Lung (tissue), 12 donors: ENCODE measurements around the gene ETV5. TPM values are rescaled to one million over a fixed set of nuclear protein-coding genes. Genes with fewer than 3 reads are reported as not detected.

Experiments
- ATAC-seq: fragments of 200-7000 bp; cut with Tn5 transposase; one replicate; pipeline ENCODE4 v1.9.1; 2020; ENCODE audit warnings: moderate number of reproducible peaks; ENCODE audit not compliant: insufficient read depth, low FRiP score
- DNase-seq, 3 donors: peaks; one replicate each; pipeline ENCODE4 v3.0.0-alpha.2; 2013 to 2017
- H3K27ac ChIP-seq, 2 donors: one replicate each; pipeline ENCODE4 v1.5.1; 2013; ENCODE audit warnings: mild to moderate bottlenecking in 2 of 2, moderate library complexity in 2 of 2, control low read depth in 1 of 2, inconsistent platforms in 1 of 2, low read depth in 1 of 2, low read length in 1 of 2
- H3K27me3 ChIP-seq, 3 donors: one replicate each; pipeline ENCODE4 v1.5.1; 2013; ENCODE audit warnings: low read length in 2 of 3; ENCODE audit not compliant: control insufficient read depth in 3 of 3, insufficient read depth in 3 of 3
- H3K36me3 ChIP-seq, 4 donors: one replicate each; pipeline ENCODE4 v1.5.1; 2013; ENCODE audit warnings: low read length in 4 of 4, mild to moderate bottlenecking in 1 of 4, moderate library complexity in 1 of 4; ENCODE audit not compliant: control insufficient read depth in 4 of 4, insufficient read depth in 4 of 4
- H3K4me1 ChIP-seq, 5 donors: one replicate each; pipeline ENCODE4 v1.5.1; 2013; ENCODE audit warnings: low read length in 5 of 5, mild to moderate bottlenecking in 2 of 5, moderate library complexity in 1 of 5; ENCODE audit not compliant: control insufficient read depth in 5 of 5, insufficient read depth in 5 of 5
- H3K4me3 ChIP-seq: one replicate; pipeline ENCODE4 v1.5.1; 2013; ENCODE audit warnings: mild to moderate bottlenecking, control low read depth, moderate library complexity
- H3K9ac ChIP-seq, 2 donors: one replicate each; pipeline ENCODE4 v1.5.1; 2013; ENCODE audit warnings: low read length in 2 of 2, control low read depth in 1 of 2; ENCODE audit not compliant: insufficient read depth in 1 of 2
- H3K9me3 ChIP-seq, 4 donors: one replicate each; pipeline ENCODE4 v1.5.1; 2013; ENCODE audit warnings: low read length in 3 of 4, mild to moderate bottlenecking in 1 of 4, moderate library complexity in 1 of 4; ENCODE audit not compliant: control insufficient read depth in 4 of 4, insufficient read depth in 3 of 4
- WGBS, 2 donors: extraction: QIAGEN DNeasy Blood & Tissue Kit; methylation state at CpG; one replicate each; pipeline ENCODE4 v1.1.7; 2013; 5-methylcytosine and 5-hydroxymethylcytosine counted together
- polyA plus RNA-seq, 2 donors: library from polyadenylated mRNA; stranded (reverse); fragments of 200-250 nt; gene quantifications; one replicate each; pipeline ENCODE4 v1.2.1, GENCODE V29; 2013
- total RNA-seq, 2 donors: library from RNA; depleted of rRNA in 1 of 2; stranded (reverse); fragments of >200 nt in 1 of 2; gene quantifications; one replicate each; pipeline ENCODE4 v1.2.1, GENCODE V29; 2014 to 2021
- TF ChIP-seq, protein P1 (sequence below): IDR thresholded peaks from 2 replicates; pipeline ENCODE4 v1.5.1; 2012; ENCODE audit warnings: mild to moderate bottlenecking; ENCODE audit errors: control extremely low read depth, extremely low read depth
- donor health status: control.
- donor health status: control.
- donor health status: Bipolar disorder and iron deficiency.
- donor health status: healthy.
- donor health status: DM: yes; HTN: yes; CAD: no.

ETV5 gene
- total and polyA plus RNA-seq, 4 donors: 12.5 to 53.9 (median 23.0) TPM

DNA sequence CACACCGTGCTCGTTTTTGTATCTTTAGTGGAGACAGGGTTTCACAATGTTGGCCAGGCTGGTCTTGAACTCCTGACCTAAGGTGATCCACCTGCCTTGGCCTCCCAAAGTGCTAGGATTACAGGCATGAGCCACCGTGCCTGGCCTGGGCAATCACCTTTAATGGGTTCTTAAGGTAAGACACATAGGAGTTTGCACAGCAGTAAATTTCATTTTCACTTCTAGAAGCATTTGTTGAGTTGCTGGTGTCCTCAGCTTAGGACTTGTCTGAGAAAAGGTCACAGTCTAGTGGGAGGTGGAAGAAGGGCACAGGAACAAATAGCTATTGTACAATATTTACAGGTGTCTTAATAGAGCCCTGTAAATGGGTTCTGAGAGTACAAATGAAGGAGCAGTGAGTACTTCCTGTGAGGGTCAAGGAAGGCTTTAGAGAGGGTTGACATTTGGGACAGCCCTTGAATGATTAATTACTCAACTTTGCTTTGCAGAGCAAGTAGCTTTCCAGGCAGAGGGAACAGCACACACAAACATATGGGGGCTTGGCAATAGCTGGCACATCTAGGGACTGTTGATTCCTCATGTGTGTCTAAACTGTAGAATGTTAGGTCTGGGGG, 8.7 kb upstream of the ETV5 start:
- DNase-seq: no peak
- WGBS, 2 donors: 77 to 92% methylated on average over 3 of the region's 3 CpGs

DNA sequence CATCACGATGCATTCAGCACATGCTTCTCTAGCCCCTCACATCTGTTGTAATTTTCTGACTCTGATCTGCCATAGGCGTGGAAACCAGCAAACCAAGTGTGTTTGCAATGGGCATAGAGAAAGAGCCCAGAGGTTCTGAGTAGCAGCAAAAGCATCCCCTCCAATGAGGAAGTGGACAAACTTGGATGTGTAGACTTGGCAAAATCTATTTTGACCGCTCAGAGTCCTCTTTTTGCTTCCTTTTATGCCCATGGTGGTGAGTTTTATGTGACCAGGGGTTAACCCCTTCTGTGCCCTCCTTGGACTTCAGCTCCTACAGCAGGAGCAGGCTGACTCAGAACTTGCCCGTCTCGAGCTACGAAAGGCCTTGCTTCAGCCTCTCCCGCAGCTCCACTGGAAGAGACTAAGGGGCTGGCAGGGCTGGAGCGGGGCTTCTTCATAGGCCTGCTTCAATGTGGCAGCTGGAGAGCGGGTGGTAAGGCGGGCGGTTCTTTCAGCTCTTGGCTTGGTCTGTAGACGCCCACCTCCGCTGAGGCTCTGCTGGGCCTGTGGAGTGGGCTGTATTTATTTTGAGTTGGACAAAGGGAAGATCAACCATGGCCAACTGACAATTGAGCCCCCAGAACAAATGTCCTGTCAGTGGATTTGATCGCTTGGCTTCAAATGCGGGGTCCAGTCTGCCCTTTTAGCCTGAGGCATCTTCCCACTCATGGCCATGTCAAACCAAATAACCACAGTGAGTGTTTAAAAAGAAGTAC, 6.5 kb upstream of the ETV5 start:
- peaks cover 0 to 10% (median 6%) of the 10 kb centered on the region in 5 donors for H3K4me1 ChIP-seq
- ATAC-seq (no peak), DNase-seq (no peak)
- H3K27ac ChIP-seq: no peak overlapping the region
- no peaks in the 10 kb centered on the region for H3K9me3 ChIP-seq
- no peaks in the 10 kb centered on the region for H3K36me3 ChIP-seq
- H3K9ac ChIP-seq: no peak overlapping the region
- TF ChIP-seq, protein P1, sequence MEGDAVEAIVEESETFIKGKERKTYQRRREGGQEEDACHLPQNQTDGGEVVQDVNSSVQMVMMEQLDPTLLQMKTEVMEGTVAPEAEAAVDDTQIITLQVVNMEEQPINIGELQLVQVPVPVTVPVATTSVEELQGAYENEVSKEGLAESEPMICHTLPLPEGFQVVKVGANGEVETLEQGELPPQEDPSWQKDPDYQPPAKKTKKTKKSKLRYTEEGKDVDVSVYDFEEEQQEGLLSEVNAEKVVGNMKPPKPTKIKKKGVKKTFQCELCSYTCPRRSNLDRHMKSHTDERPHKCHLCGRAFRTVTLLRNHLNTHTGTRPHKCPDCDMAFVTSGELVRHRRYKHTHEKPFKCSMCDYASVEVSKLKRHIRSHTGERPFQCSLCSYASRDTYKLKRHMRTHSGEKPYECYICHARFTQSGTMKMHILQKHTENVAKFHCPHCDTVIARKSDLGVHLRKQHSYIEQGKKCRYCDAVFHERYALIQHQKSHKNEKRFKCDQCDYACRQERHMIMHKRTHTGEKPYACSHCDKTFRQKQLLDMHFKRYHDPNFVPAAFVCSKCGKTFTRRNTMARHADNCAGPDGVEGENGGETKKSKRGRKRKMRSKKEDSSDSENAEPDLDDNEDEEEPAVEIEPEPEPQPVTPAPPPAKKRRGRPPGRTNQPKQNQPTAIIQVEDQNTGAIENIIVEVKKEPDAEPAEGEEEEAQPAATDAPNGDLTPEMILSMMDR: no peak
- 91 to 92% methylated on average over 15 of the region's 15 CpGs for WGBS, 2 donors
- no peak overlapping the region for H3K4me3 ChIP-seq
- H3K27me3 ChIP-seq: peaks cover 0 to 3% (median 0%) of the 10 kb centered on the region in 3 donors

More for the DNA sequence above, 8.7 kb upstream of the ETV5 start:
- TF ChIP-seq, protein P1: no peak
- ATAC-seq: peak; percentile 56
- Histone ChIP-seq H3K9ac (no peak overlapping the region), H3K27me3 (peaks cover 0 to 3% (median 0%) of the 10 kb centered on the region in 3 donors), H3K36me3 (no peaks in the 10 kb centered on the region), H3K27ac (no peak overlapping the region), H3K4me3 (no peak overlapping the region), H3K9me3 (no peaks in the 10 kb centered on the region), H3K4me1 (peaks cover 0 to 14% (median 6%) of the 10 kb centered on the region in 5 donors)

DNA sequence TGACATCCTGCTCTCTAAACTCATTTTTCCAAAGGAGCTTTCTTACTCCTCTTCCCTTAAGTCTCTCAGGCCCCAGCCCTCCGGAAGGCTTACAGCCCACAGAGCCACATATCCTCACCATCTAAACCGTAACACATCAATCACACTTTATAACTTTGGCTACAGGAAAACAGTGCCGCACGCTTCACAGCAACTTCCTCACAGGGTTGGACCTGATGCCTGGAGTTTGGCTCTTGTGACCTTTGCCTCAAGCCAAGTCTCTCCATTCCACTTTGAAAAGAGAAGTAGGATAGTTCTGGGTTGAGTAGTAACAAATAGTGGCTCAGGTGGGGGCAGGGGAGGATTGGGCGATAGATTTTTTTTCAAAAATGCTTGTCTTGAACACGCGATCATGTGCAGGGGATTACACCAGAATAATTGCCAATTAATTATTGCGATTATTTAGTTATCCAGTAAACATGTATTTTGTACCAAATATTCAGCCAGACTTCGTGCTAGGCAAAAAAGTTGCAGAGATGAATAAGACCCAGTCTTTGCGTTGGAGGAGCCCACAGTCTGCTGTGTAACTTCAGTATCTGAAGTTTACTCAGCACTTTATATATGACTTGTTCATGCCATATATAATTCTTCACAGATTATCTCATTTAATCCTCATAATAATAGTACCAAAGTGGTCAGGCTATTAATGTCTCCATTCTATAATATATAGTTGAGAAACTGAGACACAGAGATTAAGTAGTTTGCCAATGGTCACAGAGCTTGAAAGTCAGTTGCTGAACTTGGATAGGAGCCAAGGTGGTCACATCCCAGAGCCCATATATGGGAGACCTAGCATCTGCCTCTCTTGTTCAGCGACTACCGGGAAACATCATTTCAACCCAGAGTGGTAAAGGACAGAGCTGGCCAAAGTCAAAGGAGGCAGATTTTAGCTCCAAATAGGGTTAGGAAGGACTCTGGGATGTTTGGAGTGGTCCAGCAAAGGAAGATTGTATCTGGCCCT, 2.4 kb upstream of the ETV5 start:
- Histone ChIP-seq H3K27me3 (no peaks in the 10 kb centered on the region), H3K36me3 (no peaks in the 10 kb centered on the region), H3K9ac (no peak overlapping the region), H3K27ac (no peak overlapping the region), H3K9me3 (no peaks in the 10 kb centered on the region), H3K4me1 (peaks cover 0 to 30% (median 9%) of the 10 kb centered on the region in 5 donors), H3K4me3 (no peak overlapping the region)
- WGBS, 2 donors: 44 to 51% methylated on average over 12 of the region's 12 CpGs
- no peak for ATAC-seq
- no peak for DNase-seq
- TF ChIP-seq, protein P1: no peak
